ENCODE measurements around the gene ABI1.

DNA sequence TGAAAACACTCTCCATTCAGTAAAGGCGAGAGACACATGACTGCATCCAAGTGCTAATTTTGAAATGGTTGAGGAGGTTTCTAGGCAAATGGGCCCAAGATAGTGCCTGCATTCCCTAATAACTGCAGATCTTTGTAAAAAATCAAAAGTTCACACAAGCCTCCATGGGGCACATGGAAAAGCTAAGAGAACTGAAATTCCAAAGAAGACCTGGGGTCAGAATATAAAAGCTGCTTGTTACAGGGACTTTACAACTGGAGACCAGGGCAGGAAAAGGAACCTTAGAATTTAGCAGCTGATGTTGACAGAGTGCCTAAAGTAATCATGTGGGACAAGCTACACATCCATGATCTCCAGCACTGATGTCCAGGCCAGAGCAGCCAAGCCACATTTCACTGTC lies 10.0 kb upstream of the ABI1 start:
- no peak for TF ChIP-seq POLR2A (IDR thresholded peaks at IDR 0.05)
- TF ChIP-seq, protein P1, sequence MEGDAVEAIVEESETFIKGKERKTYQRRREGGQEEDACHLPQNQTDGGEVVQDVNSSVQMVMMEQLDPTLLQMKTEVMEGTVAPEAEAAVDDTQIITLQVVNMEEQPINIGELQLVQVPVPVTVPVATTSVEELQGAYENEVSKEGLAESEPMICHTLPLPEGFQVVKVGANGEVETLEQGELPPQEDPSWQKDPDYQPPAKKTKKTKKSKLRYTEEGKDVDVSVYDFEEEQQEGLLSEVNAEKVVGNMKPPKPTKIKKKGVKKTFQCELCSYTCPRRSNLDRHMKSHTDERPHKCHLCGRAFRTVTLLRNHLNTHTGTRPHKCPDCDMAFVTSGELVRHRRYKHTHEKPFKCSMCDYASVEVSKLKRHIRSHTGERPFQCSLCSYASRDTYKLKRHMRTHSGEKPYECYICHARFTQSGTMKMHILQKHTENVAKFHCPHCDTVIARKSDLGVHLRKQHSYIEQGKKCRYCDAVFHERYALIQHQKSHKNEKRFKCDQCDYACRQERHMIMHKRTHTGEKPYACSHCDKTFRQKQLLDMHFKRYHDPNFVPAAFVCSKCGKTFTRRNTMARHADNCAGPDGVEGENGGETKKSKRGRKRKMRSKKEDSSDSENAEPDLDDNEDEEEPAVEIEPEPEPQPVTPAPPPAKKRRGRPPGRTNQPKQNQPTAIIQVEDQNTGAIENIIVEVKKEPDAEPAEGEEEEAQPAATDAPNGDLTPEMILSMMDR (IDR thresholded peaks at IDR 0.05): no peak

Measured in testis (tissue), 2 donors.